ENCODE measurements around the gene NEDD4.
"Not testable (repeated sequence)": the region's sequence is repeated elsewhere in the genome, so short reads cannot be mapped to it uniquely, and the experiment has no call there.

NEDD4 gene

DNA sequence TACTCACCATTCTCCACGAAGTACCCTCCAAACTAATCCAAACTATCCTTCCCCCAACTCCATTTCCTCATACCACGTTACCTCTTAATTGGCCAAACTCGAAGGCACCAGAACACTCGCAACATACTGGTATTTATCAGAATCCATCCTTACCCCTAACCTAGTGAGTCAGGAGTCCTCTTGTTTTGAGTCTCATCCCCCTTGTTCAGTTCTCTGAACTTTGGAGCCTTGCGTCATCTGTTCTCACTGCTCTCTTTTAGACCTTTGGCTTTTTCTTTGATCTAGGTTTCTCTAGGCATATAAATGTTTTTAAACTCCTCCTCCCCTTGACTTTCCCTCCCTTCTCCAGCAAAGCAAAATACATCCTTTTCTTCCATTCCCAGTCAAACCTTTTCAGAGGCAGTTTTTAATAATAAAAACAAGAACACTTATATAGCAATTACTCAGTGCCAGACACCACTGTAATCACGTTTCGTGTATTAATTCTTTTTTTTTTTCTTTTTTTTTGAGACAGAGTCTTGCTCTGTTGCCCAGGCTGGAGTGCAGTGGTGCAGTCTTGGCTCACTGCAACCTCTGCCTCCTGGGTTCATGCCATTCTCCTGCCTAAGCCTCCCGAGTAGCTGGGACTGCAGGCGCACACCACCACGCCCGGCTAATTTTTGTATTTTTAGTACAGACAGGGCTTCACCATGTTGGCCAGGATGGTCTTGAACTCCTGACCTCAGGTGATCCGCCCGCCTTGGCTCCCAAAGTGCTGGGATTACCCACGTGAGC, 40.7 kb downstream of the NEDD4 start:
- not testable (repeated sequence) for DNase-seq

GRCh38 chr15:55944606-55945005, 48.8 kb downstream of the NEDD4 start:
- not testable (repeated sequence) for DNase-seq

DNA sequence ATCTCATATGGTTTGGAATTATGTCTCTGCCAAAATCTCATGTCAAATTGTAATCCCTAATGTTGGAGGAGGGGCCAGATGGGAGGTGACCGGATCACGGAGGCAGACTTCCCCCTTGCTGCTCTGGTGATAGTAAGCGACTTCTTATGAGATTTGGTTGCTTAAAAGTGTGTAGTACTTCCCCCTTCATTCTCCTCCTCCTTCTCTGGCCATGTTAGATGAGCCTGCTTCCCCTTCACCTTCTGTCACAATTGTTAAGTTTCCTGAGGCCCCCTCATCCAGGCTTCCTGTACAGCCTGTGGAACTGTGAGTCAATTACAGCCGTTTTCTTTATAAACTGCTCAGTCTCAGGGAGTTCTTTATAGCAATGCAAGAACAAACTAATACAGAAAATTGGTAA, 51.1 kb downstream of the NEDD4 start:
- DNase-seq = no peak

- DNase-seq = no peak
Measured at GRCh38 chr15:55937040-55937439, 56.4 kb downstream of the NEDD4 start.

DNA sequence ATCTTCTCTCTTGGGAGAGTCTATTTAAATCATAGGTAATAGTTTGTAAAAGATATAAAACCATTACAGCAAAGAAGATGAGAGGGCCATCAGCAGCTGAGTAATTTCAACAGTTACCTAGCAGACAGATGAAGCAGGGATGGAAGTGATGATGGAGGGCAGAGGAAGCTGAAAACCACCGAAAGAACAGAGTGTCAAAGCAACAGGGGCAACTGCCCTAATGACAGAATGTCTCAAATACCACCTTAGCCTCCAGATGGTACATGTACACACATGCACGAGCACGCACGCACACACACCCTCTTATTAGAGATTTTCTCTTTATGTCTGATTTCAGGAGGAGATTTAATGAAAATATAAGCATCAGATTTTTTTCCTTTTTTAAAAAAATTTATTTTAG, 64.5 kb downstream of the NEDD4 start:
- no peak for DNase-seq

DNA sequence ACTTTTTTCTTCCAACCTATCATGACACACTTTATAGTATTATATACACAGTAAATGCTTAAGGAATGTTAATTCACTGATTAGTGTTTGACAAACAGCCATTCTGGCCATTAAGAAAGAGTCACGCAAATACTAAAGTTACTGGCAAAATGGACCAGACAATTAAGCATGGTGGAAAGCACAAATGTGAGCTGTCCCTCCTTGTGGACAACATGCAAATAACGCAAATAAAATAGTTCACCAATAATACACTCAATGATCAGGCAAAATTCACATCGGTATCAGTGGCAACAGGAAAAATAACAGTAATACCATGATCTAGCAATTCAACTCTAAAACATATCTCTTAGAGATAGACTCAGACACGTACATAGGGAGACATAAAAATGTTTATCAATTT, 71.7 kb downstream of the NEDD4 start:
- DNase-seq = no peak

- DNase-seq = peak in 1 of 2 donors; percentile 9
Measured at GRCh38 chr15:55917881-55918296, 75.5 kb downstream of the NEDD4 start.

- no peak for DNase-seq
Measured at GRCh38 chr15:55916666-55917409, 76.6 kb downstream of the NEDD4 start.

GRCh38 chr15:55915876-55916567, 77.4 kb downstream of the NEDD4 start:
- no peak for DNase-seq

DNA sequence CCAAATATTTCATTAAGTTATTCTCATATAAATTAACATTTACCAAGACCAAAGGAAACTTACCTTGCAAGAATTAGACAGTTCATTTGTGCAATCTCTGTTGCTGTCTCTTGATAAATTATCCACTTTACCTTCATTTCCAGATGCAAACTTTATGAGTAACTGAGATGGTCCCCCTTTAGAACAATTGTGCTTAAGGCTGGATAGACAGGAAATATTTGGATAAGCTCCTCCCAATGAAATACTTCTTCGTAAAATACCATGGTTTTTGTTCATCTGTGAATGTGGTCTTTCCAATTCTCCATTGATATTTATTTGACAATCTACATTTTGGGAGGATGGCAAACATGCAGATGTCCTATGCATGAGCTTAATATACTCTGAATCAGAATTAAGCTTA, 78.2 kb downstream of the NEDD4 start:
- no peak for DNase-seq

DNA sequence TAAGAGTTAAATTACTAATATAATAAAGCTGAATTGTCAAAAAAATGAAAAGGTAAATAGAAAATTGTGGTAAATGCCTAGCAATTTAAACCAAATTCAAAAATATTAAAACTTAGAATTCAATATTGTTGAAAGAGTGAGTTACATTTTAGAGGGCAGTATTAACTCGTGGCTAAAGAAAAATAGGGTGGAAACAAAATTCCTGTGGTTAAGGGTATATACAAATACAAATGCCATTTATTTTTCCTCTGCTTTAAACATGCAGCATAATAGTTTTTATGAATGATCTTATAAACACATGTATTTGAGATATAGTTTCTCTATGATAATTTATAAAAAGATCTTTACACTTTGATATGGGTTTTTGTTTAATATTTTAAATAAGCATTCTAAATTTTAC, 79.0 kb downstream of the NEDD4 start:
- no peak for DNase-seq

DNA sequence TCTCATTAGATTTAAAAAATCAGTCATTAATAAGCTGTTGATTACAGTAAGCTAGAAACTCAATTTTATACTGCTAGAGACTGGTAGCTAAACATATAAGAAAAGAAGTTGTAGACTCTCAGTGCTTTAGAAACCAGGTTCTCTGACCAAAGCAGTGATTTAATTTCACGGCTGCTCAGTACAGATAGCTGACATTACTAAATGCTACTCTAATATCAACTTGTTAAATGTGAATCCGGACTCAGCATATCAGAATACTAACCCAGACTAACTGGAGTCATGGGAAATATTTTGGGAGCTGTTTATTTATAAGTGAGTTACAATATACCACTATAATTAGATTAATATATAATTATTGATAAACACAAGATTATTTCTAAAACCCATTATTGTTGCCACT, 80.4 kb downstream of the NEDD4 start:
- no peak for DNase-seq

DNA sequence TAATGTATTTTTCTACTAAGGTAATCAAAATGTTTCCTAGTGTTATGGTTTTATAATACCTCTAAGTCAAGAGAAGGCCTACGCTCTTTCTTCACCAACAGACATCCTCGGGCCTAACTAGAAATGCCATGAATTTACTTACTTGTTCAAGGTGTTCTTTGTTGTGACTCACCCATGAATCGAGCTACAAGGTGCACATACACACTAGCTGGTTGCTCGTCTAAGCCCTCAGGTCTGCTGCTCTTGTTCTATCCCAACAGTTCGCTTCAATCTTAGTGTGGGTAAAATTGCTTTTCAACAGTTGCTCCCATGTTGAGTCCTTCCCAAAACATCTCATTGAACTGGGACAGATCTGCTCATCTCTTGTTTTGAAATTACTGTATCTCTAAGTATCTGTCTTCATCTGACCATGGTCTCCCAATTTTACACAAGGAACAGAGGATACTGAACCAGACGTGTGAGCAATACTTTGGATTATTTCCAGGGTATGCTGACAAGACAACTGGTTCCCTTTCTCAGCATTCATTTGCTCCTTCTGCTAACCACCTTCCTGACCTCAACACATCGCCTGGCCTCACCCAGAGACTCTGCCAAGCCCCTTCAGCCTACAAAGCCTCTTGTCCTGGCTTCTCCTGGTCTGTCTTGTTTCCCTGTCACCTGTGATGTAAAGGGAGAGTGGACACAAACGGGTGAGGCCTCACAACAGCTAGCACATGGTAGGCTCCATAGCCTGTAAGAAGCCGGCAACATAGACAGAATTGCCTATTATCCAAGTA, 84.2 kb downstream of the NEDD4 start:
- DNase-seq = no peak

DNA sequence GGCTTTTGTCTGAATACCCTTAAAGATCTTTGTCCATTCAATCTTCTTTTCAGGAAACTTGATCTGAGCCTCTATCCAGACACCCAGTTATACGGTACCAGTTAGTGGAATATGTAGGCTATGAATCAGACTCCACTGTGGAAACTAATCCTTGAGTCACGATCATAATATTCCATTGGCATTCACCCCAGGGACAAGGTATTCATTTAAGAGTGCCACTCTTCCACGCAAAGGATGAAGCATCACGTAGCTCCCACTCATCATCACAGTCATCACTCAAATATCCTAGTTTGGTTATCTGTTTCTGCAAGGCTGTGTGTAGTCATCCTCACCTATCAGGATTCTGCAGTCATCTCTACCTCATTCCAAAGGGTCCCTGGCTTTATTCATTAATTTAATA, 85.6 kb downstream of the NEDD4 start:
- DNase-seq = no peak

DNA sequence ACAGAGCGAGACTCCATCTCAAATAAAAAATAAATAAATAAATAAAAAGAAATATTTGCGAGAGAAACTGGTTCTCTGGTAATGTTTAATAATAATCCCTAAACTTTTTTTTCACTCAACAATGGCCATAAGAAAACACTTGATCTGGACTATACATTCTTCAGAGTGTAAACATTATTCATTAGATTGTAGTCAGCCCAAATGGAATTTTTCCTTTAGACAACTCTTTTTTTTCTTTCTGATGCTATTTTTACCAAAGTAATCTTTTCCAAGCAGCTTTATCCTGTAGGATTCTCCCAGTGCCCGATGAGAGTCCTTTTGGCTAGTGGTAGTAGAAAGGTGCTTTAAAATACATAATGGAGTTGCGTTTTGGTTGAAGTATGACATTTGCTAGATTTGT, 90.4 kb downstream of the NEDD4 start:
- no peak for DNase-seq

DNA sequence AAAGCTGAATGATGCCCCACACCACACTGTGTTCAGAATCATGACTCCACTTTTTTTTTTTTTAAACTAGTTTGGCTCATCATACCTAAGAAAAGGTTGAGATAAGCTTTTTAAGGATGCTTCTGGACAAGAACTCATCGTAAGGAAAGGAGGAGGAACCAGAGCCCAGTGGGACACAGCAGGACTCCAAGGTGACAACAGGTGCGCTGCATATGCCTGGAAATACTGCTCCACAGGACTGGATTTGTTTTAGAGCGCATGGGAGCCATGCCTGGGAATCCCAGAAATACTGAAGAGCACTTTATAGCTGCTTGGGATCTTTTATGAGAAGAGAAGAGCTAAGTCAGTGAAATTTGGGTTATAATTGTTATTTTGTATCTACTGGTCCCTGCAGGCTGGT, 93.4 kb downstream of the NEDD4 start:
- DNase-seq = no peak

DNA sequence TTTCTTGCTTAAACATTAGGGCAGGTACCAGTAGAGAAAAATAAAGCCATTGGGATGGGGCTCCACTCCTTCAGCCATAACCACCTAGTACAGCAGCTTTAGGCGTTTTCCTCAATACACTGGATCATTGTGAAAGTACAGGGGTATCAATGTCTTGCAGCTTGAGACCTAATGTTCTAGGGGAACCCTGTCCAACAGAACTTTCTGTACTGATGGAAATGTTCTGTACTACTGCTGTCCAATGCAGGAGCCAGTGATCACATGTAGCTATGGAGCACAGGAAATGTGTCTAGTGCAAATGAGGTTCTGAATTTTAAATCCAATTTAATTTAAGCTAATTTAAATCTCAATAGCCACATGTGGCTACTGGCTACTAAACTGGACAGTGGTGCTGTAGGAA, 93.9 kb downstream of the NEDD4 start:
- no peak for DNase-seq

- DNase-seq = no peak
Measured at GRCh38 chr15:55897560-55898336, 95.7 kb downstream of the NEDD4 start.

DNA sequence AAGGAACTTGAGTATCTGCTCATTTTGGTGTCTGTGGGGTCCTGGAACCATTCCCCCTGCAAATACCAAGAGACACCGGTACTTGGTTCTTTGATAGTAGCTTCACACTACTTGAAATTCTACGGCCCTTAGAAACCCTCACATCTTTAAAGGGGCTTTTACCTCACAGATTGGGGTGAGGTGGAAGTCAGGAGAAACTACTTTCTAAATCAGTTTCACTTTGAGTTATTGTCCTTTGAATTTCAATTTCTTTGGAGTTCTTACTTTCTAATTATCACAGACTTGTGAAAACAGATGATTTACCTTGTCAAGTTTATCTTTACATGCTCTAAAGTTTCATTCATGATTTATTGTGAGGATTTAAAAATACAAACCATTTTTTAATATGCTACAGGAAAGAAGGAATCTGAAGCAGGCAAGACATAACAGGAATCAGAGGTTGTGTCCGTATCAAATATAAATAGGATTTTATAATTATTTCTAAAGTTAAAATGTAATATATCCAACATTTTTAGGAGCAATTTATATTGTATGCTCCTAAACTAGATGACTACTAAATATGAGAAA, 98.9 kb downstream of the NEDD4 start:
- DNase-seq = no peak

DNA sequence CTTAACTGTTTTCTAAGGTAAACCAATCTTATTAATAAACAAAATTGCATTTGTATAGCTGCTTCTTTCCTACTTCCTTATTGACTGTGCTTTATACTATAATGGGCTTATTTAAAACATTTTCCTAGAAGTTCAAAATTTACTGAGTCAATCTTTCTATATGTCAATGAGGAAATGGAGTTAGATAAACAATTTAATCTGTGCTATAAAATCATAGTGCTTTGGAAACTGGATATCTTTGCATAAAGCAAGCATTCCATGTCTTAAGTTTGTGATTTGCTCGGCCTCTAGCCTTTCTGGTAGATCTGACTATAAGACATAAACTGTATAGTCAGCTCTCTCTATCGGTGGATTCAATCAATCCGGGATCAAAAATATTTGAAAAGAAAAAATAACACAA, 99.6 kb downstream of the NEDD4 start:
- DNase-seq = no peak

GRCh38 chr15:55891196-55891595, 102.2 kb downstream of the NEDD4 start:
- DNase-seq = no peak

DNA sequence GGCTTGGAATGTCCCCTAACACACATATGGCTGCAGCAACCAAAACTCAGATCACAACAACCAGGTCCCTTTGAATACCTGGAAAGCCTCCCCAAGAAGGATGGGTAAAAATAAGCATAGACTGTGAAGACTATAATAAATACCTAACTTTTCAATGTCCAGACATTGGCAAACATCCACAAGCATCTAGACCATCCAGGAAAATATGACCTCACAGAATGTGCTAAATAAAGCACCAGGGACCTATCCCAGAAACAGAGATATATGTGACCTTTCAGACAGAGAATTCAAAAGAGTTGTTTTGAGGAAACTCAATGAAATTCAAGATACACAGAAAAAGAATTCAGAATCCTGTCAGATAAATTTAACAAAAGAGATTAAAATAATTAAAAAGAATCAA, 109.2 kb downstream of the NEDD4 start:
- no peak for DNase-seq

Measured in activated CD4-positive, alpha-beta T cell treated with anti-CD3 and anti-CD28 coated beads for 4 hours (primary cell).